PC-9 (cell line): ENCODE results near the gene TMEM63B. TPM values are rescaled to one million over a fixed set of nuclear protein-coding genes. Genes with fewer than 3 reads are reported as not detected.
A peak's percentile ranks its signal among the peaks of the same experiment; 100 is the strongest.

Experiments used
- BruUV-seq: library from RNA; stranded (reverse); fragments of 400-500 nt; replicated peaks from 2 replicates; lab custom pipeline; 2021; lab: Mats Ljungman, UMichigan
- CTCF ChIA-PET: fragments of 300-600 bp; sonication (Branson Sonifier 250); formaldehyde crosslinking; loops from one replicate; lab custom pipeline; 2022; ENCODE audit warnings: antibody characterized with exemption; lab: Charles Lee
- POLR2A ChIA-PET: fragments of 300-600 bp; sonication (Branson Sonifier 250); formaldehyde crosslinking; loops from one replicate; lab custom pipeline; 2022; ENCODE audit warnings: antibody characterized with exemption; ENCODE audit not compliant: unreplicated experiment; lab: Charles Lee
- DNase-seq, 2 experiments: peaks; one replicate each; pipeline versions ENCODE4 v3.0.0 to v3.0.0-alpha.2; 2015 to 2022; ENCODE audit warnings: mixed read lengths in 1 of 2
- H2AFZ ChIP-seq: fragments of 200-600 bp; sonication (generic); 2 replicates; pipeline ENCODE4 v1.8.1; 2017; ENCODE audit warnings: antibody characterized with exemption
- H3F3A ChIP-seq: fragments of 200-600 bp; sonication (generic); 2 replicates; pipeline ENCODE4 v1.8.1; 2017; ENCODE audit warnings: antibody characterized with exemption, mild to moderate bottlenecking, low read depth; ENCODE audit not compliant: insufficient read depth
- H3K27ac ChIP-seq: fragments of 200-600 bp; sonication (generic); 2 replicates; pipeline ENCODE4 v1.6.1; 2016; ENCODE audit warnings: mixed run types
- H3K27me3 ChIP-seq: fragments of 200-600 bp; sonication (generic); 2 replicates; pipeline ENCODE4 v1.6.1; 2016; ENCODE audit warnings: low read depth, mixed run types; ENCODE audit not compliant: insufficient read depth
- H3K36me3 ChIP-seq: fragments of 200-600 bp; sonication (generic); 2 replicates; pipeline ENCODE4 v1.6.1; 2016; ENCODE audit warnings: low read depth, mixed run types
- H3K4me1 ChIP-seq: fragments of 200-600 bp; sonication (generic); replicated peaks from 2 replicates; pipeline ENCODE4 v1.6.1; 2016; ENCODE audit warnings: mixed run types; ENCODE audit not compliant: insufficient read depth
- H3K4me2 ChIP-seq: fragments of 200-600 bp; sonication (generic); 2 replicates; pipeline ENCODE4 v1.6.1; 2017; ENCODE audit warnings: mixed run types
- H3K4me3 ChIP-seq: fragments of 200-600 bp; sonication (generic); 2 replicates; pipeline ENCODE4 v1.6.1; 2016; ENCODE audit warnings: mixed run types
- H3K79me2 ChIP-seq: fragments of 200-600 bp; sonication (generic); 2 replicates; pipeline ENCODE4 v1.6.1; 2017; ENCODE audit warnings: low read depth, mixed run types
- H3K9me2 ChIP-seq: fragments of 200-600 bp; sonication (generic); 2 replicates; pipeline ENCODE4 v1.8.1; 2017; ENCODE audit warnings: mild to moderate bottlenecking; ENCODE audit not compliant: insufficient read depth
- H3K9me3 ChIP-seq: fragments of 200-600 bp; sonication (generic); 2 replicates; pipeline ENCODE4 v1.8.1; 2016; ENCODE audit warnings: low read depth; ENCODE audit not compliant: insufficient read depth
- H4K20me1 ChIP-seq: fragments of 200-600 bp; sonication (generic); 2 replicates; pipeline ENCODE4 v1.8.1; 2017; ENCODE audit not compliant: insufficient read depth
- CTCF ChIP-seq: fragments of 200-600 bp; sonication (generic); conservative IDR thresholded peaks from 2 replicates; pipeline ENCODE4 v1.6.1; 2017; ENCODE audit warnings: mixed run types, antibody characterized with exemption, mild to moderate bottlenecking, moderate library complexity
- EZH2 ChIP-seq: fragments of 200-600 bp; sonication (generic); IDR thresholded peaks from 2 replicates; pipeline ENCODE4 v1.8.0; 2017; ENCODE audit warnings: antibody characterized with exemption, low read depth
- intact Hi-C: fragments of 100-400 bp; cut with micrococcal nuclease; formaldehyde crosslinking; loops from one replicate; pipeline ENCODE4 v1.10.0; 2022; ENCODE audit not compliant: unreplicated experiment
- total RNA-seq: library from RNA; stranded (reverse); gene quantifications from 2 replicates; pipeline ENCODE4 v1.2.3, GENCODE V29; 2021

Gene TMEM63B
- total RNA-seq, 1 experiment from 2014 or later = 38.5 TPM

- intact Hi-C loops = no loop called here
- H3F3A ChIP-seq = no peaks in the 10 kb centered on the region; the same call in 1 of the 2 replicates
- no peak overlapping the region for H3K27ac ChIP-seq
- DNase-seq = no peak
- no peak overlapping the region for H3K4me2 ChIP-seq
- TF ChIP-seq CTCF (no peak), EZH2 (no peak)
- peaks cover 20% of the 10 kb centered on the region for H3K79me2 ChIP-seq
- peaks cover 6% of the 10 kb centered on the region; the same call in 1 of the 2 replicates for H3K4me1 ChIP-seq
- ChIA-PET CTCF (interaction anchor here (0.6 to 1.1 kb wide), 4 partner anchors 32 to 1350 kb away, joined by 3 to 6 read pairs (median 4); partner anchors contain the start of gene BICRAL), POLR2A (interaction anchor here (0.6 kb wide), 2 partner anchors 34 to 362 kb away, joined by 4 read pairs; no protein-coding TSS in a partner anchor)
- BruUV-seq = no TSS peak
- H2AFZ ChIP-seq = no peak overlapping the region
- H3K9me2 ChIP-seq = no peaks in the 10 kb centered on the region
- no peaks in the 10 kb centered on the region for H4K20me1 ChIP-seq
- H3K4me3 ChIP-seq = no peak overlapping the region
- H3K36me3 ChIP-seq = no peaks in the 10 kb centered on the region
- no peaks in the 10 kb centered on the region for H3K9me3 ChIP-seq
- H3K27me3 ChIP-seq = no peaks in the 10 kb centered on the region
Observed at GRCh38 chr6:44131892-44132291, 4.5 kb downstream of the TMEM63B start.

- POLR2A ChIA-PET = interaction anchor here (0.6 kb wide), 2 partner anchors 35 to 362 kb away, joined by 4 read pairs; no protein-coding TSS in a partner anchor
- Histone ChIP-seq H3K9me2 (no peaks in the 10 kb centered on the region), H2AFZ (no peak overlapping the region), H3K4me1 (peaks cover 6% of the 10 kb centered on the region; the same call in 1 of the 2 replicates), H3K9me3 (no peaks in the 10 kb centered on the region), H3K4me3 (no peak overlapping the region), H3K4me2 (no peak overlapping the region), H3K27me3 (no peaks in the 10 kb centered on the region), H3F3A (no peaks in the 10 kb centered on the region; the same call in 1 of the 2 replicates), H3K36me3 (no peaks in the 10 kb centered on the region), H3K27ac (no peak overlapping the region), H3K79me2 (peaks cover 17% of the 10 kb centered on the region), H4K20me1 (no peaks in the 10 kb centered on the region)
- CTCF ChIA-PET = interaction anchor here (0.6 to 1.1 kb wide), 2 partner anchors 32 to 81 kb away, joined by 5 to 6 read pairs; no protein-coding TSS in a partner anchor
- DNase-seq = no peak
- no peak for TF ChIP-seq EZH2
- TF ChIP-seq CTCF = no peak
- intact Hi-C loops = no loop called here
- no TSS peak for BruUV-seq
Observed at GRCh38 chr6:44132476-44132875, 5.1 kb downstream of the TMEM63B start.

- Histone ChIP-seq H3K9me3 (no peaks in the 10 kb centered on the region), H2AFZ (no peak overlapping the region), H3K27me3 (no peaks in the 10 kb centered on the region), H3K4me3 (no peak overlapping the region), H3K4me1 (peaks cover 6% of the 10 kb centered on the region; the same call in 1 of the 2 replicates), H4K20me1 (no peaks in the 10 kb centered on the region), H3K27ac (no peak overlapping the region), H3K9me2 (no peaks in the 10 kb centered on the region), H3K36me3 (no peaks in the 10 kb centered on the region), H3K4me2 (no peak overlapping the region), H3K79me2 (peaks cover 10% of the 10 kb centered on the region), H3F3A (no peaks in the 10 kb centered on the region; the same call in 1 of the 2 replicates)
- peak; percentile 61 for DNase-seq
- intact Hi-C loops = no loop called here
- TF ChIP-seq CTCF (no peak), EZH2 (no peak)
- no TSS peak for BruUV-seq
- POLR2A ChIA-PET = interaction anchor here (0.5 kb wide), 1 partner anchor 34 kb away, joined by 4 read pairs; no protein-coding TSS in a partner anchor
- CTCF ChIA-PET = interaction anchor here (1.1 kb wide), 1 partner anchor 33 kb away, joined by 6 read pairs; no protein-coding TSS in a partner anchor
Observed at GRCh38 chr6:44133003-44133931, 5.9 kb downstream of the TMEM63B start.
